Neural crest cell (in vitro differentiated cells): ENCODE measurements around the gene CCDC28B. TPM values are rescaled to one million over a fixed set of nuclear protein-coding genes. Genes with fewer than 3 reads are reported as not detected.
A peak's percentile ranks its signal among the peaks of the same experiment; 100 is the strongest.

Experiments used
- DNase-seq: peaks from one replicate; pipeline ENCODE4 v3.0.0; 2021; ENCODE audit warnings: low read depth, mixed read lengths, low spot score
- H3K27ac Mint-ChIP-seq: one replicate; pipeline ENCODE4 v1.8.0; 2021; ENCODE audit warnings: mild to moderate bottlenecking, mixed read lengths; ENCODE audit not compliant: unreplicated experiment
- H3K27me3 Mint-ChIP-seq: 2 replicates; pipeline ENCODE4 v1.8.0; 2021; ENCODE audit warnings: low read depth, mild to moderate bottlenecking, mixed read lengths
- H3K36me3 Mint-ChIP-seq: 2 replicates; pipeline ENCODE4 v1.8.0; 2021; ENCODE audit warnings: low read depth, mild to moderate bottlenecking, mixed read lengths
- H3K4me1 Mint-ChIP-seq: 2 replicates; pipeline ENCODE4 v1.8.0; 2021; ENCODE audit warnings: mixed read lengths
- H3K4me3 Mint-ChIP-seq: one replicate; pipeline ENCODE4 v1.8.0; 2021; ENCODE audit warnings: mild to moderate bottlenecking, mixed read lengths
- H3K9me3 Mint-ChIP-seq: 2 replicates; pipeline ENCODE4 v1.8.0; 2021; ENCODE audit warnings: mixed read lengths
- CTCF ChIP-seq: fragments of 200-600 bp; sonication (generic); conservative IDR thresholded peaks from 2 replicates; pipeline ENCODE4 v1.5.0; 2021; ENCODE audit warnings: antibody characterized with exemption, mild to moderate bottlenecking
- total RNA-seq: library from RNA; stranded (reverse); gene quantifications from 2 replicates; pipeline ENCODE4 v1.2.1, GENCODE V29; 2021

CCDC28B gene
- total RNA-seq, 1 donor from 2014 or later, result 21.2 TPM

DNA sequence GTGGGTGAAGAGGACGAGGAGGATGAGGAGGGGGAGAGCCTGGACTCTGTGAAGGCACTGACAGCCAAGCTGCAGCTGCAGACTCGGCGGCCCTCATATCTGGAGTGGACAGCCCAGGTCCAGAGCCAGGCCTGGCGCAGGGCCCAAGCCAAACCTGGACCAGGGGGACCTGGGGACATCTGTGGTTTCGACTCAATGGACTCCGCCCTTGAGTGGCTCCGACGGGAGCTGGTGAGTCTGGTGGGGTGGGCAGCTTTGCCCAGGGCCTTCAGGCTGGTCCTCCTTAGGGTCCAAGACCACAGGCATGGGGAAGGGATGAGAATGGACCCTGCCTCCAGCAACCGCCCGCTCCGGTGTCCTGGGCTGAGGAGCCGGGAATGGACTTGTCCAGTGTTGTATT is 47.1 kb downstream of the CCDC28B start:
- Mint-ChIP-seq H3K4me3 (no peak overlapping the region), H3K27ac (no peak overlapping the region)
- no peak for DNase-seq

DNA sequence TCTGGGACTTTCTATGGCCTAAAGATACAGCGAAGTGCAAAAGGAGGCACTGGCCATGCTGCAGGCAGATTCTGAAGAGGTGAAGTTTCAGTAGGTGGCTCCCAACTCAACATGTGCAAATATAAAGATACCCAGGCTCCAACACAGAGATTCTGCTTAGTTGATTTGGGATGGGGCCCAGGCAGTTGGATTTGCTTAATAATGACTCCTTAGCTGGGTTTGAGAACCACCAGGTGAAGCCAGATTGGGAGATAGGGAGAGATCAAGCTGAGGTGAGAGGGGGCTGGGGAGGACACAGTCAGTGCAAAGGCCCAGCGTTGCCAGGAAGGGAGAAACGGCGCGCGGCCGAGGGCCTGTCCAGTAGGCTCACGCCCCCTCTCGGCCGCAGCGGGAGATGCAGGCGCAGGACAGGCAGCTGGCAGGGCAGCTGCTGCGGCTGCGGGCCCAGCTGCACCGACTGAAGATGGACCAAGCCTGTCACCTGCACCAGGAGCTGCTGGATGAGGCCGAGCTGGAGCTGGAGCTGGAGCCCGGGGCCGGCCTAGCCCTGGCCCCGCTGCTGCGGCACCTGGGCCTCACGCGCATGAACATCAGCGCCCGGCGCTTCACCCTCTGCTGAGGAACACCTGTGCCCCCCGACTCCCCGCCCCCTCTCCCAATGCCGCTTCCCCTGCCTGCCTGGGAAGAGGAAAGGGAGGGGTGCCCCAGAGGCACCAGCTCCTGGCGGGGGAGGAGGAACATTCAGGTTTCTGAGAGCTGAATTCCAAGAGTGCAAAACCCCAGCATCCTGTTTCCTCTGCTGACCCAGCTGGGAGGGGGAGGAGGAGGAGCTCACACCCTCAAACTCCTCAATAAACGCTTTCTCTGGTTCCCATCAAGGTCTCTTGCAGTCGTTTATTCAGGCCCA is 47.8 kb downstream of the CCDC28B start:
- peak; percentile 89 for TF ChIP-seq CTCF
- DNase-seq, result peak; percentile 83
- Mint-ChIP-seq H3K9me3 (no peaks in the 10 kb centered on the region), H3K4me3 (peak overlapping the region; percentile 25), H3K4me1 (peaks cover 20% of the 10 kb centered on the region), H3K27me3 (peaks cover 4% of the 10 kb centered on the region), H3K36me3 (no peaks in the 10 kb centered on the region), H3K27ac (no peak overlapping the region)

More for the DNA sequence above, 47.1 kb downstream of the CCDC28B start:
- peaks cover 4% of the 10 kb centered on the region for H3K27me3 Mint-ChIP-seq
- H3K9me3 Mint-ChIP-seq, result no peaks in the 10 kb centered on the region
- TF ChIP-seq CTCF, result no peak
- peaks cover 24% of the 10 kb centered on the region for H3K4me1 Mint-ChIP-seq
- no peaks in the 10 kb centered on the region for H3K36me3 Mint-ChIP-seq

DNA sequence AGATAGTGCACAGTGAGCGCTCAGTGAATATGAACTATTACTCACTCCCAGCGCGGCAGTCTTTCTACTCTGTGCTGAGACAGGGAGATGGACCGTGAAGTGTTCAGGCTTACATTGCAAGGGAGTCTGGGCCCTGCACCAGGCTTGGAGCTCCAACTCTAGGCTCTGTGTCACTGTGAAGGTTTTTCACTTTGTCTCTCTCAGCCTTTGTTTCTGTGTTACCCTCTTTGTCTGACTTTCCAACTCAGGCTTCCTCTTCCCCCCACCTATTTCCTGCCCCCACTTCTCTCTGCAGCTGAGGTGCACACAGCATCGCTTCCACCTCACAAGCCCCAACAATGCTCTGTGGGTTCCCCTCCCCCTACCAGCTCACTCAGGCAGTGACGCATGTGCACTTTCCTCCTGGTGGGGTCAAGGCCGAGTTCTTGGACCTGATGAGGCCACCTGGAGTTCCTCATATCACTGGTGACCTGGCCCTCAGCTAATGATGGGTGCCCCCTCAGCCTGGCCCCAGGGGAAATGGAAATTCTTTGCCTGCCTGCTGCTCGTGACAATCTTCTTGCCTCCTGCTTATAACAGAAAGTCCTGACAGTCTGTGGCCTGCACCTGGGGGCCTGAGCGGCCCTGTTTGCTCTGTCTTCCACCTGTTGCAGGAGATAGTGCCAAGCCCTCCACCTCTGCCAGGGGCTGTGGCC is 49.6 kb downstream of the CCDC28B start:
- H3K36me3 Mint-ChIP-seq, result no peaks in the 10 kb centered on the region
- peaks cover 4% of the 10 kb centered on the region for H3K27me3 Mint-ChIP-seq
- H3K4me3 Mint-ChIP-seq, result no peak overlapping the region
- H3K9me3 Mint-ChIP-seq, result no peaks in the 10 kb centered on the region
- H3K27ac Mint-ChIP-seq, result peak overlapping the region; percentile 72
- TF ChIP-seq CTCF, result no peak
- DNase-seq, result no peak
- peaks cover 20% of the 10 kb centered on the region for H3K4me1 Mint-ChIP-seq

GRCh38 chr1:32250893-32251716 is 50.7 kb downstream of the CCDC28B start, which contains the start of gene LCK:
TSS of gene LCK (plus strand) at chr1:32251265. CDS start at chr1:32274330, 23,065 bp downstream.
- peaks cover 4% of the 10 kb centered on the region for H3K27me3 Mint-ChIP-seq
- no peak within 1 kb of the TSS for H3K4me3 Mint-ChIP-seq
- H3K9me3 Mint-ChIP-seq, result no peaks in the 10 kb centered on the region
- no peaks in the 10 kb centered on the region for H3K36me3 Mint-ChIP-seq
- peaks cover 20% of the 10 kb centered on the region for H3K4me1 Mint-ChIP-seq
- no peak for TF ChIP-seq CTCF
- peak within 1 kb of the TSS; percentile 72 for H3K27ac Mint-ChIP-seq
- DNase-seq, result no peak

Other genes with a start within 250 kb of the CCDC28B start
- 292 and 299 TPM in 2 replicates for gene KHDRBS1, start 186.7 kb upstream of the CCDC28B start, total RNA-seq
- 34.8 and 36.0 TPM in 2 replicates for gene TMEM39B, start 127.7 kb upstream of the CCDC28B start, total RNA-seq
- gene KPNA6, start 92.5 kb upstream of the CCDC28B start, total RNA-seq, result 63.6 and 70.0 TPM in 2 replicates
- 70.3 and 70.7 TPM in 2 replicates for gene TXLNA, start 20.9 kb upstream of the CCDC28B start, total RNA-seq
- gene IQCC, start 5.1 kb downstream of the CCDC28B start, total RNA-seq, result 7.3 and 7.8 TPM in 2 replicates
- gene DCDC2B, start 8.5 kb downstream of the CCDC28B start, total RNA-seq, result not detected in 2 replicates
- 21.3 and 22.5 TPM in 2 replicates for gene TMEM234, start 21.8 kb downstream of the CCDC28B start, total RNA-seq
- gene EIF3I, start 21.8 kb downstream of the CCDC28B start, total RNA-seq, result 190 and 192 TPM in 2 replicates
- gene FAM167B, start 46.6 kb downstream of the CCDC28B start, total RNA-seq, result 0.66 and 1.5 TPM in 2 replicates
- not detected in 2 replicates for gene LCK, start 50.7 kb downstream of the CCDC28B start, total RNA-seq
- 128 and 130 TPM in 2 replicates for gene HDAC1, start 91.5 kb downstream of the CCDC28B start, total RNA-seq
- gene MARCKSL1, start 135.6 kb downstream of the CCDC28B start, total RNA-seq, result 943 and 952 TPM in 2 replicates
- gene FAM229A, start 161.9 kb downstream of the CCDC28B start, total RNA-seq, result 7.1 and 7.7 TPM in 2 replicates
- gene TSSK3, start 161.9 kb downstream of the CCDC28B start, total RNA-seq, result 2.2 and 2.7 TPM in 2 replicates
- gene BSDC1, start 193.8 kb downstream of the CCDC28B start, total RNA-seq, result 38.6 and 41.5 TPM in 2 replicates